B cell (primary cell): ENCODE data around the gene KIF26B. TPM values are rescaled to one million over a fixed set of nuclear protein-coding genes. Genes with fewer than 3 reads are reported as not detected.

Source experiments
- ATAC-seq: fragments of 200-7000 bp; cut with Tn5 transposase; one replicate; pipeline ENCODE4 v1.10.0; 2021; ENCODE audit warnings: low read depth, mild to moderate bottlenecking, moderate number of reproducible peaks, moderate library complexity
- CTCF ChIA-PET: fragments of 350-600 bp; sonication (Branson Sonifier 250); formaldehyde crosslinking; loops from one replicate; lab custom pipeline; 2021; ENCODE audit warnings: antibody characterized with exemption, inconsistent platforms; lab: Charles Lee
- POLR2A ChIA-PET: fragments of 350-600 bp; sonication (Branson Sonifier 250); formaldehyde crosslinking; loops from one replicate; lab custom pipeline; 2021; ENCODE audit warnings: antibody characterized with exemption; lab: Charles Lee
- DNase-seq: peaks from one replicate; pipeline ENCODE4 v3.0.0; 2013
- H2AFZ ChIP-seq: 2 replicates; pipeline ENCODE4 v1.6.1; 2012; ENCODE audit warnings: mild to moderate bottlenecking, low read depth, low read length; ENCODE audit not compliant: insufficient read depth, poor library complexity, severe bottlenecking
- H3K27ac ChIP-seq, 2 donors: 1 replicate in 1 of 2; 2 replicates in 1 of 2; pipeline ENCODE4 v1.5.1; 2012 to 2013; ENCODE audit warnings: low read length in 2 of 2, mild to moderate bottlenecking in 2 of 2, moderate library complexity in 1 of 2
- H3K27me3 ChIP-seq, 4 experiments: fragments of 200-600 bp in 1 of 4; sonication (generic) in 1 of 4; replicated peaks in 1 of 4; 1 replicate in 2 of 4; 2 replicates in 2 of 4; pipeline versions ENCODE4 v1.6.1 to v1.7.0; 2013 to 2016; ENCODE audit warnings: low read length in 3 of 4, mild to moderate bottlenecking in 2 of 4, mixed read lengths in 1 of 4, moderate library complexity in 1 of 4; ENCODE audit not compliant: insufficient read depth in 4 of 4, control insufficient read depth in 3 of 4; ENCODE audit errors: control extremely low read depth in 1 of 4
- H3K36me3 ChIP-seq, 2 experiments: replicated peaks in 1 of 2; 1 replicate in 1 of 2; 2 replicates in 1 of 2; pipeline versions ENCODE4 v1.6.1 to v1.7.1; 2013; ENCODE audit warnings: low read length in 1 of 2; ENCODE audit not compliant: insufficient read depth in 2 of 2, control insufficient read depth in 1 of 2; ENCODE audit errors: control extremely low read depth in 1 of 2, extremely low read depth in 1 of 2
- H3K4me1 ChIP-seq, 2 donors: fragments of 200-600 bp in 1 of 2; sonication (generic) in 1 of 2; 1 replicate in 1 of 2; 2 replicates in 1 of 2; pipeline versions ENCODE4 v1.5.1 to v1.6.1; 2013 to 2017; ENCODE audit warnings: low read length in 2 of 2; ENCODE audit not compliant: control insufficient read depth in 2 of 2, insufficient read depth in 2 of 2
- H3K4me2 ChIP-seq: replicated peaks from 2 replicates; pipeline ENCODE3; 2012; ENCODE audit warnings: mild to moderate bottlenecking, low read depth, low read length; ENCODE audit not compliant: poor library complexity, severe bottlenecking
- H3K4me3 ChIP-seq, 5 experiments: fragments of 200-600 bp in 1 of 5; sonication (generic) in 1 of 5; 1 replicate in 3 of 5; 2 replicates in 2 of 5; pipeline versions ENCODE4 v1.5.1 to v1.7.0; 2011 to 2016; ENCODE audit warnings: low read length in 4 of 5, mild to moderate bottlenecking in 4 of 5, low read depth in 2 of 5, control low read depth in 1 of 5, moderate library complexity in 1 of 5; ENCODE audit not compliant: insufficient read depth in 1 of 5; ENCODE audit errors: control extremely low read depth in 1 of 5, extremely low read depth in 1 of 5
- H3K79me2 ChIP-seq: fragments of 200-600 bp; sonication (generic); one replicate; pipeline ENCODE4 v1.6.0; 2016; ENCODE audit warnings: low read length; ENCODE audit not compliant: control insufficient read depth, insufficient read depth
- H3K9ac ChIP-seq: fragments of 200-600 bp; sonication (generic); 2 replicates; pipeline ENCODE4 v1.6.1; 2017; ENCODE audit warnings: mild to moderate bottlenecking, low read length, moderate library complexity
- H3K9me3 ChIP-seq, 3 donors: one replicate each; pipeline versions ENCODE4 v1.6.1 to v1.7.1; 2013; ENCODE audit warnings: low read length in 2 of 3; ENCODE audit not compliant: control insufficient read depth in 2 of 3, insufficient read depth in 1 of 3; ENCODE audit errors: control extremely low read depth in 1 of 3
- H4K20me1 ChIP-seq: 2 replicates; pipeline ENCODE4 v1.6.0; 2012; ENCODE audit warnings: mild to moderate bottlenecking, low read length; ENCODE audit not compliant: insufficient read depth, control insufficient read depth, poor library complexity, severe bottlenecking
- H3K27ac Mint-ChIP-seq: one replicate; pipeline ENCODE4 v1.8.0; 2021; ENCODE audit warnings: mixed read lengths
- H3K27me3 Mint-ChIP-seq: one replicate; pipeline ENCODE4 v1.8.0; 2021; ENCODE audit warnings: mixed read lengths
- H3K4me1 Mint-ChIP-seq: one replicate; pipeline ENCODE4 v1.8.0; 2021; ENCODE audit warnings: mixed read lengths
- H3K4me3 Mint-ChIP-seq: one replicate; pipeline ENCODE4 v1.8.0; 2021; ENCODE audit warnings: mixed read lengths
- H3K9me3 Mint-ChIP-seq: one replicate; pipeline ENCODE4 v1.8.0; 2022; ENCODE audit warnings: mixed read lengths; ENCODE audit not compliant: insufficient read depth
- EZH2 ChIP-seq: IDR thresholded peaks from 2 replicates; pipeline ENCODE4 v1.6.1; 2012; ENCODE audit warnings: borderline replicate concordance, low read depth, mild to moderate bottlenecking, moderate library complexity, low read length; ENCODE audit not compliant: insufficient read depth, poor library complexity, severe bottlenecking
- WGBS: methylation state at CpG from one replicate; pipeline ENCODE4 v1.1.5; 2013; ENCODE audit warnings: missing lambda C conversion rate; ENCODE audit not compliant: insufficient coverage; 5-methylcytosine and 5-hydroxymethylcytosine counted together
- intact Hi-C: fragments of 100-400 bp; cut with micrococcal nuclease; formaldehyde crosslinking; loops from one replicate; pipeline ENCODE4 v1.10.0; 2022
- polyA plus RNA-seq: library from polyadenylated mRNA; depleted of rRNA; stranded (reverse); fragments of >200 nt; gene quantifications from 2 replicates; pipeline ENCODE4 v1.2.3, GENCODE V29; 2012
- total RNA-seq, 2 donors: library from RNA; stranded (reverse); fragments of 120-200 nt in 1 of 2; gene quantifications; 1 replicate in 1 of 2; 2 replicates in 1 of 2; pipeline versions ENCODE4 v1.2.3 to v1.2.4, GENCODE V29; 2013 to 2022
- TF ChIP-seq, protein P1 (sequence below): fragments of 200-600 bp; IDR thresholded peaks from one replicate; pipeline ENCODE4 v1.8.0; 2022; ENCODE audit warnings: antibody characterized with exemption, mild to moderate bottlenecking

KIF26B gene
- total and polyA plus RNA-seq, 2 donors (not counting 1 experiment from before 2014, with no cell fraction given), result 0.62 TPM; not detected in 1

DNA sequence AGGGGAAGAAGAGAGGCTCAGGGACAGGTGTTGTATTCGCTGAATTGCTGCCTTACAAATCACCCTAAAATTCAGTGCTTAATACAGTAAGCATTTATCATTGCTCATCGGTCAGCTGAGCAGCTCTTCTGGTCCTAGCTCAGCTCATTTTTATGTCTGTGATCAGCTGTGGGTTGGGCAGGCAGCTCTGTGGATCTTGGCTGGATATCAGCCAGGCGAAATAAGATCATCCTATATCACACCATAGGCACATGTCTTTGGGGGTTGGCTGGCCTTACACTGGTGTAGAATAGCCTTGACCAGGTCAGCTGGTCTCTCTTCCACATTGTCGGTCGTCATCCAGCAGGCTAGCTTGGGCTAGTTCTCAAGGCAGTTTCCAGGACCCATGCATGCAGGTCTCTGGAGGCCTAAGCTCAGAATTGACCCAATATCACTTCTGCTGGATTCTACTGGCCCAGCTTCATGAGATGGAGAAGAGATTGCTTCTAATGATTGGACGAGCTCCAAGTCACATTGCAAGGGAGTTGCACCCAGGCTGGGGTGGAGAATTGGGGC is 448.6 kb downstream of the KIF26B start:
- Histone ChIP-seq H3K4me3 (no peak overlapping the region), H3K36me3 (no peaks in the 10 kb centered on the region), H3K27me3 (peaks cover 0 to 2% (median 0%) of the 10 kb centered on the region in 4 experiments), H2AFZ (no peak overlapping the region), H3K4me1 (no peaks in the 10 kb centered on the region), H3K27ac (no peak overlapping the region), H3K9me3 (peaks cover 0 to 13% (median 0%) of the 10 kb centered on the region in 3 donors), H4K20me1 (no peaks in the 10 kb centered on the region), H3K9ac (no peak overlapping the region), H3K4me2 (no peak overlapping the region), H3K79me2 (no peaks in the 10 kb centered on the region)
- intact Hi-C loops, result no loop called here
- Mint-ChIP-seq H3K4me1 (no peaks in the 10 kb centered on the region), H3K27ac (no peak overlapping the region), H3K9me3 (no peaks in the 10 kb centered on the region), H3K4me3 (no peak overlapping the region), H3K27me3 (peaks cover 25% of the 10 kb centered on the region)
- DNase-seq, result no peak
- no peak for ATAC-seq
- ChIA-PET POLR2A (no interaction called here), CTCF (no interaction called here)
- TF ChIP-seq, protein P1, sequence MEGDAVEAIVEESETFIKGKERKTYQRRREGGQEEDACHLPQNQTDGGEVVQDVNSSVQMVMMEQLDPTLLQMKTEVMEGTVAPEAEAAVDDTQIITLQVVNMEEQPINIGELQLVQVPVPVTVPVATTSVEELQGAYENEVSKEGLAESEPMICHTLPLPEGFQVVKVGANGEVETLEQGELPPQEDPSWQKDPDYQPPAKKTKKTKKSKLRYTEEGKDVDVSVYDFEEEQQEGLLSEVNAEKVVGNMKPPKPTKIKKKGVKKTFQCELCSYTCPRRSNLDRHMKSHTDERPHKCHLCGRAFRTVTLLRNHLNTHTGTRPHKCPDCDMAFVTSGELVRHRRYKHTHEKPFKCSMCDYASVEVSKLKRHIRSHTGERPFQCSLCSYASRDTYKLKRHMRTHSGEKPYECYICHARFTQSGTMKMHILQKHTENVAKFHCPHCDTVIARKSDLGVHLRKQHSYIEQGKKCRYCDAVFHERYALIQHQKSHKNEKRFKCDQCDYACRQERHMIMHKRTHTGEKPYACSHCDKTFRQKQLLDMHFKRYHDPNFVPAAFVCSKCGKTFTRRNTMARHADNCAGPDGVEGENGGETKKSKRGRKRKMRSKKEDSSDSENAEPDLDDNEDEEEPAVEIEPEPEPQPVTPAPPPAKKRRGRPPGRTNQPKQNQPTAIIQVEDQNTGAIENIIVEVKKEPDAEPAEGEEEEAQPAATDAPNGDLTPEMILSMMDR, result no peak
- TF ChIP-seq EZH2, result no peak
- 80% methylated on average over 2 of the region's 6 CpGs for WGBS

DNA sequence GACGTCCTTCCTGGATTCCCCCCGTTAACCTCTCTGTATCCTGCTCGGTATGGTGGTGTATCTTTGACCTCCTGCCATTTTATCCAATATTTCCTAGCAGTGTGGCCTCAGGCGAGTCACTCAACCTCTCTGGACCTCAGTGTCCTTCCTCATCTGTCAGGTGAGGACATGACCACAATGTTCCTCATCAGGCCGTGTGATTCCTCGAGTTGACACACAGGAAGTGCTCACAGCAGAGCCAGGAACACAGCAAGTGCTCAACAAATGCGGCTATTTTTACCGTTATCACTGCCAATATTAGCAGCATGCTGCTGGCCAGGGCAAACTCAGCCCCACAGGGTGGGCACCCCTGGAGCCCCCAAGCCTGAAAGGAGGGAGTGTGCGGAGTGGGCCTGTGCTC is 450.2 kb downstream of the KIF26B start:
- H3K4me1 ChIP-seq, result no peaks in the 10 kb centered on the region
- peaks cover 0 to 8% (median 0%) of the 10 kb centered on the region in 3 donors for H3K9me3 ChIP-seq
- Mint-ChIP-seq H3K27me3 (peaks cover 29% of the 10 kb centered on the region), H3K27ac (no peak overlapping the region), H3K4me1 (no peaks in the 10 kb centered on the region), H3K9me3 (no peaks in the 10 kb centered on the region), H3K4me3 (no peak overlapping the region)
- H3K9ac ChIP-seq, result no peak overlapping the region
- no peaks in the 10 kb centered on the region for H4K20me1 ChIP-seq
- intact Hi-C loops, result no loop called here
- no peak overlapping the region for H3K4me2 ChIP-seq
- TF ChIP-seq EZH2, result no peak
- TF ChIP-seq, protein P1, result no peak
- no peak overlapping the region for H3K4me3 ChIP-seq
- no peaks in the 10 kb centered on the region for H3K36me3 ChIP-seq
- ChIA-PET POLR2A (no interaction called here), CTCF (no interaction called here)
- peaks cover 0 to 2% (median 0%) of the 10 kb centered on the region in 4 experiments for H3K27me3 ChIP-seq
- WGBS, result 65% methylated on average over 9 of the region's 9 CpGs
- DNase-seq (no peak), ATAC-seq (no peak)
- H2AFZ ChIP-seq, result no peak overlapping the region
- H3K79me2 ChIP-seq, result no peaks in the 10 kb centered on the region
- no peak overlapping the region for H3K27ac ChIP-seq
